SJSA1 (cell line): Measurements from ENCODE around the gene UNC5C. TPM values are rescaled to one million over a fixed set of nuclear protein-coding genes. Genes with fewer than 3 reads are reported as not detected.

Experiments used
- DNase-seq, 2 experiments: peaks; one replicate each; pipeline ENCODE4 v3.0.0-alpha.2; 2015 to 2020; ENCODE audit warnings: low spot score in 2 of 2, low read depth in 1 of 2
- H3K27ac ChIP-seq: fragments of 250-450 bp; sonication (Bioruptor Pico); 2 replicates; pipeline ENCODE4 v1.5.1; 2020; ENCODE audit warnings: mild to moderate bottlenecking, moderate library complexity
- H3K27me3 ChIP-seq: fragments of 250-450 bp; sonication (Bioruptor Pico); replicated peaks from 2 replicates; pipeline ENCODE4 v1.5.1; 2020; ENCODE audit warnings: mild to moderate bottlenecking, moderate library complexity
- H3K36me3 ChIP-seq: fragments of 250-450 bp; sonication (Bioruptor Pico); 2 replicates; pipeline ENCODE4 v1.5.1; 2020; ENCODE audit warnings: mild to moderate bottlenecking
- H3K4me1 ChIP-seq: fragments of 250-450 bp; sonication (Bioruptor Pico); replicated peaks from 2 replicates; pipeline ENCODE4 v1.6.1; 2021; ENCODE audit warnings: mild to moderate bottlenecking
- H3K4me3 ChIP-seq: fragments of 250-450 bp; sonication (Bioruptor Pico); 2 replicates; pipeline ENCODE4 v1.5.1; 2020; ENCODE audit warnings: mild to moderate bottlenecking
- H3K9me3 ChIP-seq: fragments of 250-450 bp; sonication (Bioruptor Pico); replicated peaks from 2 replicates; pipeline ENCODE4 v1.5.1; 2020; ENCODE audit warnings: mild to moderate bottlenecking
- total RNA-seq: library from RNA; depleted of rRNA; stranded (reverse); fragments of >200 nt; shearing (Covaris generic); gene quantifications from 2 replicates; pipeline ENCODE4 v1.2.3, GENCODE V29; 2014

UNC5C gene
- total RNA-seq, 1 experiment from 2014 or later: 0.03 TPM

DNA sequence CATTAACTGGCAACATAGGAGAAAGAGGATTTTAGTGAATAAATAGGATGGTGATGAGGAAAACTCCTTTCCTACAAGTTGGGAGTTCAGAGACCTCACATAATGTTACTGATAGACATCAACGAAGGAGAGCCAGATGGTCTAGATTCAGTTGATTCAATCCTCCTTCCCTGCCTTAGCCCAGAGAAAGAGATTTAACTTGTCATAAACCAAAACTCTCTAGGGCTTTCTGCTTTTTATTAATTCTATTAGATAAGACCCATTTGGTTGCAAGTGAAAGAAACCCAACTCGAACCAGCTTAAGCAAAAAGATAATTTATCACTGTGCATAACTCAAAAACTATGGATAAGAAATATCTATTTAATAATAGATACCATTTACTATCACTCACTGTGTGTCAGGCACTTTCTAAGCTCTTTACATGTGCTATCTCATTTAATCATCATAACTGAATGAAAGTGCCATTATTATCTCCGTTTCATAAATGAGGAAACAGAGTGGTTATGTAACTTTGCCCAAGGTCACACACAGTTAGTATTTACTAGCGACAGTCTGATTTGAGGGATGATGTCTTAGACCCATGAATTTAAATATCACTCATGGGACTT lies 4.3 kb upstream of the UNC5C start:
- Histone ChIP-seq H3K27me3 (peaks cover 34% of the 10 kb centered on the region), H3K9me3 (no peaks in the 10 kb centered on the region), H3K4me3 (no peak overlapping the region), H3K4me1 (peaks cover 14% of the 10 kb centered on the region), H3K27ac (no peak overlapping the region), H3K36me3 (no peaks in the 10 kb centered on the region)
- no peak for DNase-seq

DNA sequence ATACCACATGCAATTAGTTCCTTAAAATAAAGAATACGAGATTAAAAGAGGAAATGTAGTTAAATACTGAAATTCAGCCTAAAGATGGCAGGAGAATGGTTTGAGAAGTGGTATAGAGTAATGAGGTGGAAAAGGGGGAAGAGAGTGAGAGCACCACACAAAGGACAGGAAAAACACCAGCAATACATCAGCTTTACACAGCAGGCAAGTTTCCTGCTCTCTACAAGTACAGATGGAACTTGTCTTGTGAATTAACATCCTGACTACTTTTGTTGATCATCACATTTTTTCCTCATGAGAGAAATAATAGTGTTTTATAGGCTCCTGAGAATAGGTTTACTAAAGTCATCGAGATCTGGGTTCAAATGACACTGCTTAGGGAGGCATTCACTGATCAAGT lies 2.9 kb upstream of the UNC5C start:
- Histone ChIP-seq H3K9me3 (no peaks in the 10 kb centered on the region), H3K27ac (no peak overlapping the region), H3K4me3 (no peak overlapping the region), H3K36me3 (no peaks in the 10 kb centered on the region), H3K27me3 (peaks cover 48% of the 10 kb centered on the region), H3K4me1 (peaks cover 17% of the 10 kb centered on the region)
- no peak for DNase-seq

GRCh38 chr4:95550115-95550987 lies 1.6 kb upstream of the UNC5C start:
- Histone ChIP-seq H3K36me3 (no peaks in the 10 kb centered on the region), H3K4me1 (peaks cover 17% of the 10 kb centered on the region), H3K4me3 (peak overlapping the region; percentile 45), H3K27me3 (peaks cover 60% of the 10 kb centered on the region), H3K27ac (no peak overlapping the region), H3K9me3 (no peaks in the 10 kb centered on the region)
- no peak for DNase-seq

DNA sequence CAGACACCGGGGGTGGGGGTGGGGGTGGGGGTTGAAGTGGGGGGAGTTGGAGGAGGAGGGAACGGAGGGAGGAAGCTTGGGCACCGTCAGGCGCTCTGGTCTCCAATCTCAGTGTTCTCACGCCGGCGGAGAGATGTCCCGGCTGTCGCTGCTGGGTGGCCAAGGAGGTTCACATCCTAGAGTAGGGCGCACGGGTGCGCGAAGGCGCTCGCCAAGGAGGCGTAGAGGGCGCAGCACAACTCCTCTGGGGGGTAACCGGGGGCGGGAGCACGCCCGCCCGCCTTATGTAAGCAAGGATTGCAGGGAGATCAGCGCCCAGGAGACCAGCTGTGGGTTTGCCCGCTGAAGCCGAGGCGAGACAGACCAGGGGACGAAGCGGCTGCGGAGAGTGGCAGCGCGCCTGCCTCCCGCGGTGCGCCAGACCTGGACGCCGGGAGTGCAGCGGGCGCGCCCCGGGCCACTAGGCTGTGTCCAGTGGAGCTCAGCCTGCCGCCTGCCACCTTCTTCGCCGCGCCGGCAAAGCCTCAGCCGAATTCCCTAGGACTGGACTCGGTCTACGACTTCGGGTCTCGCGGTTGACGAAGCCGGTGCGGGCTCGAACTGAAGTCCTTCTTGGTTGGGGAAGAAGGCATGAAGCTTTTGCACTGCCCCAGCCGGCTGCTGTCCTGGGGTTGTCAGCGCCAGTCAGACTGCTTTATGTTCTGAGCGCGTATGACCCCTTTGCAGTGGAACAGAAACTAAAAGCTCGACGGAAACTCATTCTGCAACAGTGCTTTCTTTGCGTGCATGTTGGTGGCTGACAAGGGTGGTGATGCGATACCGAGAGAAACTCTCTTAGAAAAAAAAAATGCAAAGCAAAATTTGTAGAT lies 707 bp upstream of the UNC5C start:
- peak; percentile 44 to 47 for DNase-seq
- peaks cover 17% of the 10 kb centered on the region for H3K4me1 ChIP-seq
- no peaks in the 10 kb centered on the region for H3K36me3 ChIP-seq
- no peaks in the 10 kb centered on the region for H3K9me3 ChIP-seq
- peak overlapping the region; percentile 45 for H3K4me3 ChIP-seq
- peaks cover 63% of the 10 kb centered on the region for H3K27me3 ChIP-seq
- no peak overlapping the region for H3K27ac ChIP-seq

- no peaks in the 10 kb centered on the region for H3K9me3 ChIP-seq
- peaks cover 17% of the 10 kb centered on the region for H3K4me1 ChIP-seq
- H3K4me3 ChIP-seq: no peak overlapping the region
- peaks cover 64% of the 10 kb centered on the region for H3K27me3 ChIP-seq
- H3K36me3 ChIP-seq: no peaks in the 10 kb centered on the region
- H3K27ac ChIP-seq: no peak overlapping the region
- DNase-seq: no peak
These were observed 880 bp downstream of the UNC5C start for GRCh38 chr4:95547715-95548471.

- H3K4me1 ChIP-seq: peaks cover 17% of the 10 kb centered on the region
- H3K36me3 ChIP-seq: no peaks in the 10 kb centered on the region
- H3K9me3 ChIP-seq: no peaks in the 10 kb centered on the region
- peaks cover 60% of the 10 kb centered on the region for H3K27me3 ChIP-seq
- DNase-seq: no peak
- no peak overlapping the region for H3K4me3 ChIP-seq
- H3K27ac ChIP-seq: no peak overlapping the region
These were observed 1.7 kb downstream of the UNC5C start for GRCh38 chr4:95546866-95547714.

DNA sequence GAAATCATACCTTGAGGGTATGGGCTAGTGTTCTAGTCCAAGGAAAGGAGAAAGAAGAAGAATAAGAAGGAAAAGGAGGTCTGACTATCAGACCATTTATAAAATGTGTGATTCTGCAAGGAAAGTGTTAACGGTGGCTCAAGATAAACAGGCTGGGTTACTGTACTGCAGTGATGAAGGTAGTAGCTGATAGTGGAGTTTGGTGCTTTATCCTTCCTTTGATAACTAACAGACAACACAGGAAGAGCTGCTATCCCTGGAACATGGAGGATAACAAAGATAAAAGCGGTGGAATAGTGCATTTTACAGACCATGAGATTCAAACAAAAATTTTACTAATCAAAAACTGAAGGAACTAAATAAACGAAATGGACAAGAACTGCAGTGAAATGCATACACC lies 2.6 kb downstream of the UNC5C start:
- Histone ChIP-seq H3K9me3 (no peaks in the 10 kb centered on the region), H3K36me3 (no peaks in the 10 kb centered on the region), H3K4me1 (peaks cover 17% of the 10 kb centered on the region), H3K27ac (no peak overlapping the region), H3K27me3 (peaks cover 55% of the 10 kb centered on the region), H3K4me3 (no peak overlapping the region)
- no peak for DNase-seq

DNA sequence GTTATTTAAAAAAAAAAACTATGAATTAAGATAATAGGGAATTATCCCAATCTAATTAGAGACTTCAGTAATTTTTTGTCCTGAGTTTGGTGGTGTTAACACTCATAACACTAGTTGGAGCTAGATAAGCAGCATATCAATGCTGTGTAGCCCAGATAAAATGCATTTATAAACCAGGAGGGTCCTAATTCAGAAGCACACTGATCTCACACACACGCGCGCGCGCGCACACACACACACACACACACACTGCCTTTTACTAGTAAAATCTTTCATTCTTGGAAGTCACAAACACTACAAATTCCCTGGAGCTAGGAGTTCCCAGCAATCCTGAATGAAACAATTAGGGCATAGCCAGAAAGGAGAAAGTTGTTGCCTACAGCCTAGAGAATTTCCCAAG lies 3.2 kb downstream of the UNC5C start:
- peaks cover 49% of the 10 kb centered on the region for H3K27me3 ChIP-seq
- peaks cover 17% of the 10 kb centered on the region for H3K4me1 ChIP-seq
- H3K9me3 ChIP-seq: no peaks in the 10 kb centered on the region
- no peak overlapping the region for H3K4me3 ChIP-seq
- H3K36me3 ChIP-seq: no peaks in the 10 kb centered on the region
- H3K27ac ChIP-seq: no peak overlapping the region
- DNase-seq: no peak

DNA sequence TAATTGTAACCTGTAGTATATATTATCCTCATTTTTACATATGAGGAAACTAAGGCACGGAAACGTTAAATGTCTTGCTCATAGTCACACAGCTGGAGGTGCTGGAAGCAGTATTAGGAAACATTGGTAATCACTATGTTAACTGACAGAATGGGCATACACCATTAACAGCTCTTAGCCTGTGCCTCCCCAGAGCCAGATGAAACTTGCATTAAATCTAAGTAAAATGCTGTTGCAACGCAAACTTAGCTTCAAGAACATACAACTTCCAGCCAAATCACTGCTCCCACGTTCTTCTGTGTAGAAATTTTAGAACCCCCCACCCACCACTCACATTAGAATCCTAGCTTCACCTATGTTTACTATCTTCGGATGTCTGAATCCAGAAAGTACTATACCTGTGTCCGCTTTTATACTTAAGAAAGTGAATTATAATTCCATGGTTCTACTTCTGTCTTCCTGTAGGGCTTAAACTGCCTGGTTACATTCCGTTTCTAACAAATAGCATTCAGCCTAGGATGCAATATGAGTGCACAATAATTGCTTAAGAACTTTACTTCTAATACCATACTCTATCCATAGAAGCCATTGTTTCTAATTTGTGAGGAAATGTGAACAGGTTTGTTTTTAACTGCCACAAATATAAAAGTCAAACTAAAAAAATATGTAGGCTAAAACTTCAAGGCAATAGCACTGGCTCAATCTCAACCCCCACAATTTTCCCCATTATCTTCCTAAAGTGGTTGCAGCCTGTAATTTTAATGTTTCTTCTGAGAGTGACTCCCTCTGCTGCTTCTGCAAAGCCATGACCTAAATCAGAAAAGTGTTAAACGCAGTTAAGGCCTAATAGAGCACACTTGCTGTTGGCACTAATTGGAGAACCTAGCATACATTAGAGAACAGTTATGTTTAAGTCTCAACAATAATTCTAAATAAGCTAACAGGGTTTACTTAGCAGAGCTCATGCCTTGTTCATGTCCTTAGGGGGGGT lies 4.4 kb downstream of the UNC5C start:
- DNase-seq: no peak
- Histone ChIP-seq H3K36me3 (no peaks in the 10 kb centered on the region), H3K4me3 (no peak overlapping the region), H3K27me3 (peaks cover 39% of the 10 kb centered on the region), H3K9me3 (no peaks in the 10 kb centered on the region), H3K4me1 (peaks cover 11% of the 10 kb centered on the region), H3K27ac (no peak overlapping the region)

DNA sequence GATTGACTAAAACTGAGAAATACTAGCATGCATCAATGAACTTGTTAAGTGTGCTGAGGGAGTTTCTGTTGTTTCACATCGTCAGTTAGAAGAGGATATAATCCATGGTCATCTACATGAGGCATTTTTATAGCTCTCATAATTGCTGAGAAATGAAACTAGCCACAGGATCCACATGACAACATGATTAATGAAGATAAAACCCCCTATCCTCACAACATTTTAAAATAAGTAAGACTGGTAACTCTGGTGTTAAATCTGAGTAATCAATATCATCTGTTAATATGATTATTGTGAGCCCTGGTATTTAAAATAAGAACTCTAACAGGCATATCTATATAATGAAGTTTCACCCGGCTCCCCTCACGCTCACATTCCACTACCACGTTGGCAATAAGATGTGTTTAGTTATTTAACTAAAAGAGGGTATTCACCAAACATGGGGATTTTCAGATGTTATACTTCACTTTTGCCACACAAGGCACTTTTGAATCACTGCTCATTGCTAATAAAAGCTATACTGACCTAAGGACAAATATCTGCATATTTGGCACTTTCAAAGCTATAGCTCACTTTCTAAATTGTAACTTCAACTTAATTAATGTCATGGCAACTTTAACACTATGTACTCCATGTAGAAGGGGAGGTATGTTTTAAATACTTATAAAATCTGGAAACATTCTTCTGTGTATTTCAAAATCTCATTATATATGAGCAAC lies 6.7 kb downstream of the UNC5C start:
- H3K36me3 ChIP-seq: no peaks in the 10 kb centered on the region
- DNase-seq: no peak
- no peak overlapping the region for H3K4me3 ChIP-seq
- no peak overlapping the region for H3K27ac ChIP-seq
- H3K4me1 ChIP-seq: no peaks in the 10 kb centered on the region
- no peaks in the 10 kb centered on the region for H3K9me3 ChIP-seq
- H3K27me3 ChIP-seq: peaks cover 20% of the 10 kb centered on the region

- no peak overlapping the region for H3K27ac ChIP-seq
- no peaks in the 10 kb centered on the region for H3K9me3 ChIP-seq
- H3K36me3 ChIP-seq: no peaks in the 10 kb centered on the region
- peaks cover 11% of the 10 kb centered on the region for H3K27me3 ChIP-seq
- H3K4me1 ChIP-seq: no peaks in the 10 kb centered on the region
- H3K4me3 ChIP-seq: no peak overlapping the region
- DNase-seq: no peak
These were observed 7.7 kb downstream of the UNC5C start for GRCh38 chr4:95541094-95541493.
